ENCODE measurements around the gene SNED1. TPM values are rescaled to one million over a fixed set of nuclear protein-coding genes. Genes with fewer than 3 reads are reported as not detected.
"Not testable (repeated sequence)": the region's sequence is repeated elsewhere in the genome, so short reads cannot be mapped to it uniquely, and the experiment has no call there.

Gene SNED1
- total RNA-seq, 1 experiment from 2014 or later, result 3.2 TPM

GRCh38 chr2:240974771-240975572 lies 23.4 kb upstream of the SNED1 start (continued):
- TF ChIP-seq, protein P1, sequence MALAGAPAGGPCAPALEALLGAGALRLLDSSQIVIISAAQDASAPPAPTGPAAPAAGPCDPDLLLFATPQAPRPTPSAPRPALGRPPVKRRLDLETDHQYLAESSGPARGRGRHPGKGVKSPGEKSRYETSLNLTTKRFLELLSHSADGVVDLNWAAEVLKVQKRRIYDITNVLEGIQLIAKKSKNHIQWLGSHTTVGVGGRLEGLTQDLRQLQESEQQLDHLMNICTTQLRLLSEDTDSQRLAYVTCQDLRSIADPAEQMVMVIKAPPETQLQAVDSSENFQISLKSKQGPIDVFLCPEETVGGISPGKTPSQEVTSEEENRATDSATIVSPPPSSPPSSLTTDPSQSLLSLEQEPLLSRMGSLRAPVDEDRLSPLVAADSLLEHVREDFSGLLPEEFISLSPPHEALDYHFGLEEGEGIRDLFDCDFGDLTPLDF (CRISPR knock-in tag; IDR thresholded peaks at IDR 0.05), result no peak
- TF ChIP-seq ZNF138 (CRISPR knock-in tag; conservative IDR thresholded peaks at IDR 0.05) (no peak), ZNF425 (CRISPR knock-in tag; conservative IDR thresholded peaks at IDR 0.05) (no peak)
- TF ChIP-seq, protein P2, sequence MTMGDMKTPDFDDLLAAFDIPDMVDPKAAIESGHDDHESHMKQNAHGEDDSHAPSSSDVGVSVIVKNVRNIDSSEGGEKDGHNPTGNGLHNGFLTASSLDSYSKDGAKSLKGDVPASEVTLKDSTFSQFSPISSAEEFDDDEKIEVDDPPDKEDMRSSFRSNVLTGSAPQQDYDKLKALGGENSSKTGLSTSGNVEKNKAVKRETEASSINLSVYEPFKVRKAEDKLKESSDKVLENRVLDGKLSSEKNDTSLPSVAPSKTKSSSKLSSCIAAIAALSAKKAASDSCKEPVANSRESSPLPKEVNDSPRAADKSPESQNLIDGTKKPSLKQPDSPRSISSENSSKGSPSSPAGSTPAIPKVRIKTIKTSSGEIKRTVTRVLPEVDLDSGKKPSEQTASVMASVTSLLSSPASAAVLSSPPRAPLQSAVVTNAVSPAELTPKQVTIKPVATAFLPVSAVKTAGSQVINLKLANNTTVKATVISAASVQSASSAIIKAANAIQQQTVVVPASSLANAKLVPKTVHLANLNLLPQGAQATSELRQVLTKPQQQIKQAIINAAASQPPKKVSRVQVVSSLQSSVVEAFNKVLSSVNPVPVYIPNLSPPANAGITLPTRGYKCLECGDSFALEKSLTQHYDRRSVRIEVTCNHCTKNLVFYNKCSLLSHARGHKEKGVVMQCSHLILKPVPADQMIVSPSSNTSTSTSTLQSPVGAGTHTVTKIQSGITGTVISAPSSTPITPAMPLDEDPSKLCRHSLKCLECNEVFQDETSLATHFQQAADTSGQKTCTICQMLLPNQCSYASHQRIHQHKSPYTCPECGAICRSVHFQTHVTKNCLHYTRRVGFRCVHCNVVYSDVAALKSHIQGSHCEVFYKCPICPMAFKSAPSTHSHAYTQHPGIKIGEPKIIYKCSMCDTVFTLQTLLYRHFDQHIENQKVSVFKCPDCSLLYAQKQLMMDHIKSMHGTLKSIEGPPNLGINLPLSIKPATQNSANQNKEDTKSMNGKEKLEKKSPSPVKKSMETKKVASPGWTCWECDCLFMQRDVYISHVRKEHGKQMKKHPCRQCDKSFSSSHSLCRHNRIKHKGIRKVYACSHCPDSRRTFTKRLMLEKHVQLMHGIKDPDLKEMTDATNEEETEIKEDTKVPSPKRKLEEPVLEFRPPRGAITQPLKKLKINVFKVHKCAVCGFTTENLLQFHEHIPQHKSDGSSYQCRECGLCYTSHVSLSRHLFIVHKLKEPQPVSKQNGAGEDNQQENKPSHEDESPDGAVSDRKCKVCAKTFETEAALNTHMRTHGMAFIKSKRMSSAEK (CRISPR knock-in tag; IDR thresholded peaks at IDR 0.05; ENCODE audit: borderline replicate concordance), result no peak

GRCh38 chr2:240975903-240976302 lies 22.5 kb upstream of the SNED1 start:
- H3K9me3 Mint-ChIP-seq; H3K4me3 Mint-ChIP-seq; POLR2A ChIA-PET; H3K4me1 Mint-ChIP-seq; DNase-seq (ENCODE audit: low spot score); H3K27ac Mint-ChIP-seq; H3K36me3 Mint-ChIP-seq; H3K27me3 Mint-ChIP-seq (ENCODE audit: low read depth); ATAC-seq: not testable (repeated sequence)
- CTCF ChIA-PET, result interaction anchor here (0.8 to 4.1 kb wide), 2 partner anchors 8 to 125 kb away, joined by 4 to 17 read pairs; no protein-coding TSS in a partner anchor

DNA sequence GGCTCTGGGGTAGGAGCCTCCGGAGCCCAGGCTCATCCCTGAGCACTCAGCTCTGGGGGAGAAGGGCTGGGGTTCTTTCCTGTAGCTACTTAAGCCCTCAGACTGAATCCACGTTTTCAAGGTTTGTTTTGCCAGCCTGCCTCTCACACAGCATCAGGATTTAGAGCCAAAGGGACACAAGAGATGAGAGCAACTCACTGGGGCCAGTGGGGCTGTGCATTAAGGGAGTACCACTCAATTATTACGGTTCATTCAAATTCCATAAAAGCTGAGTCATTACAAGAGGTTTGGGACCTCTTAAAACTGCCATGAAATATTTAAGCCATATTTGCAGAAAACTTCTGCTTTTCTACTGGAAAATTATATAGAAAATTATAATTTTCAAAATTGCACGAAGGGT lies 17.1 kb upstream of the SNED1 start:
- H3K27me3 Mint-ChIP-seq (ENCODE audit: low read depth), result peaks cover 2% of the 10 kb centered on the region; the same call in 1 of the 2 replicates
- no peaks in the 10 kb centered on the region for H3K4me1 Mint-ChIP-seq
- DNase-seq (ENCODE audit: low spot score) (no peak), ATAC-seq (no peak)
- H3K9me3 Mint-ChIP-seq, result no peaks in the 10 kb centered on the region
- ChIA-PET CTCF (interaction anchor here (0.6 to 1.6 kb wide), 2 partner anchors 67 to 140 kb away, joined by 4 to 6 read pairs; no protein-coding TSS in a partner anchor), POLR2A (interaction anchor here (1.1 kb wide), 1 partner anchor 66 kb away, joined by 3 read pairs; no protein-coding TSS in a partner anchor)
- no peaks in the 10 kb centered on the region for H3K36me3 Mint-ChIP-seq
- H3K27ac Mint-ChIP-seq, result no peak overlapping the region
- no peak overlapping the region for H3K4me3 Mint-ChIP-seq
- TF ChIP-seq ZNF671 (CRISPR knock-in tag; IDR thresholded peaks at IDR 0.05) (no peak), ZBTB43 (CRISPR knock-in tag; IDR thresholded peaks at IDR 0.05) (no peak), TEAD1 (CRISPR knock-in tag; IDR thresholded peaks at IDR 0.05) (no peak), ZNF425 (CRISPR knock-in tag; conservative IDR thresholded peaks at IDR 0.05) (no peak), CBFB (CRISPR knock-in tag; IDR thresholded peaks at IDR 0.05; ENCODE audit: low read depth) (no peak), RELA (CRISPR knock-in tag; IDR thresholded peaks at IDR 0.05; ENCODE audit: borderline replicate concordance) (no peak), ZNF317 (CRISPR knock-in tag; IDR thresholded peaks at IDR 0.05; ENCODE audit: borderline replicate concordance, low read depth) (no peak), NR2C2 (CRISPR knock-in tag; IDR thresholded peaks at IDR 0.05) (no peak), ZNF281 (CRISPR knock-in tag; IDR thresholded peaks at IDR 0.05) (no peak), HMGA2 (CRISPR knock-in tag; IDR thresholded peaks at IDR 0.05) (no peak), ETV6 (CRISPR knock-in tag; IDR thresholded peaks at IDR 0.05) (no peak), GTF2I (CRISPR knock-in tag; conservative IDR thresholded peaks at IDR 0.05) (no peak)
- TF ChIP-seq, protein P1 (CRISPR knock-in tag; IDR thresholded peaks at IDR 0.05), result no peak
